Measurements from ENCODE around the gene NR5A2. TPM values are rescaled to one million over a fixed set of nuclear protein-coding genes. Genes with fewer than 3 reads are reported as not detected.

NR5A2 gene
- total RNA-seq, 1 donor from 2014 or later, result 1.4 TPM

DNA sequence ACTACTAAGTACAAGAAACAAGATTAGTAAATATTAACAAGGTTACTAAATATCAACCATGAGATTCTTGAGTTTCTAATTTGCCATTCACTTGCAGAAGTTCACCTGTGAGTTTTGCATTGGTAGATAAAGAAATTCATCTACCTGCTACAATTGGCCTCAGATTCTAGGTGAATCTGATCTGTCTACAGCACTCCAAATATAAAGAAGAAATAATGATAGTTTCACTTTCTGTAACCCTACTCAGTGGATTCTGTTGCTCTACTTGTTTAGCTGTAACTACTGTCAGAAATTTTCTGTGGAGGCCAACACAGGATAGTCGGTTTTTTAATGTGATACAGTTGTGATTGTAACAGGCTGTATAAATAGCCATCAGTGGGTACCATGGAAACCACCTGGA lies 118.6 kb downstream of the NR5A2 start:
- no peak overlapping the region for H3K27ac ChIP-seq
- TF ChIP-seq, protein P1, sequence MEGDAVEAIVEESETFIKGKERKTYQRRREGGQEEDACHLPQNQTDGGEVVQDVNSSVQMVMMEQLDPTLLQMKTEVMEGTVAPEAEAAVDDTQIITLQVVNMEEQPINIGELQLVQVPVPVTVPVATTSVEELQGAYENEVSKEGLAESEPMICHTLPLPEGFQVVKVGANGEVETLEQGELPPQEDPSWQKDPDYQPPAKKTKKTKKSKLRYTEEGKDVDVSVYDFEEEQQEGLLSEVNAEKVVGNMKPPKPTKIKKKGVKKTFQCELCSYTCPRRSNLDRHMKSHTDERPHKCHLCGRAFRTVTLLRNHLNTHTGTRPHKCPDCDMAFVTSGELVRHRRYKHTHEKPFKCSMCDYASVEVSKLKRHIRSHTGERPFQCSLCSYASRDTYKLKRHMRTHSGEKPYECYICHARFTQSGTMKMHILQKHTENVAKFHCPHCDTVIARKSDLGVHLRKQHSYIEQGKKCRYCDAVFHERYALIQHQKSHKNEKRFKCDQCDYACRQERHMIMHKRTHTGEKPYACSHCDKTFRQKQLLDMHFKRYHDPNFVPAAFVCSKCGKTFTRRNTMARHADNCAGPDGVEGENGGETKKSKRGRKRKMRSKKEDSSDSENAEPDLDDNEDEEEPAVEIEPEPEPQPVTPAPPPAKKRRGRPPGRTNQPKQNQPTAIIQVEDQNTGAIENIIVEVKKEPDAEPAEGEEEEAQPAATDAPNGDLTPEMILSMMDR (IDR thresholded peaks at IDR 0.05), result no peak
- no peak for ATAC-seq
- DNase-seq, result no peak
- no peaks in the 10 kb centered on the region for H3K9me3 ChIP-seq
- intact Hi-C loops (cut with DNase I), result no loop called here
- H3K4me3 ChIP-seq, result no peak overlapping the region
- no peaks in the 10 kb centered on the region for H3K27me3 ChIP-seq (ENCODE audit: low read depth)
- H3K36me3 ChIP-seq, result no peaks in the 10 kb centered on the region
- H3K4me1 ChIP-seq, result peaks cover 2% of the 10 kb centered on the region

DNA sequence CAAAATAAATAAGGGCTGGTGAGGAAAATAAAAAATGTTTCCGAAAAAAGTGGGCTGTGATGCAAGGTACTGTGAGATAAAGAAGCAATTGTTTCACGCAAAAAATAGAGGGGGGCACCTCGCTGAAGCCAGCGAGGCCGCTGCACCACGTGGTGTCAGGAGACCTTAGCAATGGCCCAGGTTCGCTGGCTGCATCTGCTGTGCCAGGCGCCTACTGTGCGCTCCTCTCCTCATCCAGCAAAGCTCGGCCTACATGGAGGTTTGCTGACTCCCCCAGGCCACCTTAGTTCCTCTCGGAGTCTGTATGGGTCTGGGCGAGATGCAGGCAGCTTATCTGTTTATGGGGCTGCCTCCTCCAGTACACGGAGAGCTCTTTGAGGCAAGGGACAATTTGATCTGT lies 119.6 kb downstream of the NR5A2 start:
- DNase-seq (no peak), ATAC-seq (no peak)
- Histone ChIP-seq H3K27me3 (ENCODE audit: low read depth) (no peaks in the 10 kb centered on the region), H3K36me3 (no peaks in the 10 kb centered on the region), H3K4me3 (no peak overlapping the region), H3K27ac (no peak overlapping the region), H3K4me1 (peaks cover 8% of the 10 kb centered on the region), H3K9me3 (no peaks in the 10 kb centered on the region)
- intact Hi-C loops (cut with DNase I), result no loop called here
- TF ChIP-seq, protein P1 (IDR thresholded peaks at IDR 0.05), result no peak

DNA sequence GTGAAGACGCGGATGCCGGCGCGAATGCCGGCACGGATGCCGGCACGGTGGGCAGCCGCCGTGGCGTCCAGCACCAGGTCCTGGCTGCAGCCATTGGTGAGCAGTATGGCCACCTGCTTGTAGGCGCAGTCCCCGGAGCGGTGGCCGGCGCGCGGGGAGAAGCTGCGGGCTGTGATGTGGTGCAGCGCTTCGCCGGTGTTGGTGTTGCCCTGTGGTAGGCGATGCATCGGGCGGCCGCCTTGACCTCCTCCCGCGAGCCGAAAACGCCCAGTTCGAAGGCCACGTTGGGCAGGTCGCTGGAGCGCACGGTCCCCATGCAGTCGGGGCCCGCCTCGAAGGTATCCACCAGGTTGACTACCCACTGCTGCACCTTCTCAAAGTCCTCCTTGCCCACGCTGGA lies 120.2 kb downstream of the NR5A2 start:
- H3K4me1 ChIP-seq, result peaks cover 11% of the 10 kb centered on the region
- no peaks in the 10 kb centered on the region for H3K36me3 ChIP-seq
- DNase-seq (no peak), ATAC-seq (no peak)
- H3K9me3 ChIP-seq, result no peaks in the 10 kb centered on the region
- no peaks in the 10 kb centered on the region for H3K27me3 ChIP-seq (ENCODE audit: low read depth)
- no peak overlapping the region for H3K4me3 ChIP-seq
- intact Hi-C loops (cut with DNase I), result no loop called here
- H3K27ac ChIP-seq, result no peak overlapping the region
- TF ChIP-seq, protein P1 (IDR thresholded peaks at IDR 0.05), result no peak

DNA sequence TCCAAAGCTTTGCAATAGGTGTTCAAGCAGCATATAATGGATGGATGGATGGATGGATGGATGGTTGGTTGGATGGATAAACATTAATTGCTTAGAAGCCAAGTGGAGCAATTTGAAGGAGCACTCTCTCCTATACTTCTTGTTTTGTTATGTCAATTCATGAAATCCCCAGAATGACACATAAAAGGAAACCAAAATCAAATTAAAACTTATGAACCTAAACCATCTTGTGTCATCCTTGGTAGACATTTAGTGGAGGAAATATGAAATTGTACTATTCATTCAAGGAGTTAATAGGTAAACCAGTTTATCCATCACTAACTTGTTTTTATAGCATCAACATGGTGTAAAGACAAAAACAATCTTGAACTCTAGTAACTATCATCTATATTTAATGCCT lies 122.5 kb downstream of the NR5A2 start:
- H3K4me3 ChIP-seq, result no peak overlapping the region
- no peaks in the 10 kb centered on the region for H3K9me3 ChIP-seq
- no peak overlapping the region for H3K27ac ChIP-seq
- H3K27me3 ChIP-seq (ENCODE audit: low read depth), result no peaks in the 10 kb centered on the region
- DNase-seq (no peak), ATAC-seq (no peak)
- peaks cover 20% of the 10 kb centered on the region for H3K4me1 ChIP-seq
- intact Hi-C loops (cut with DNase I), result no loop called here
- H3K36me3 ChIP-seq, result no peaks in the 10 kb centered on the region
- TF ChIP-seq, protein P1 (IDR thresholded peaks at IDR 0.05), result no peak

DNA sequence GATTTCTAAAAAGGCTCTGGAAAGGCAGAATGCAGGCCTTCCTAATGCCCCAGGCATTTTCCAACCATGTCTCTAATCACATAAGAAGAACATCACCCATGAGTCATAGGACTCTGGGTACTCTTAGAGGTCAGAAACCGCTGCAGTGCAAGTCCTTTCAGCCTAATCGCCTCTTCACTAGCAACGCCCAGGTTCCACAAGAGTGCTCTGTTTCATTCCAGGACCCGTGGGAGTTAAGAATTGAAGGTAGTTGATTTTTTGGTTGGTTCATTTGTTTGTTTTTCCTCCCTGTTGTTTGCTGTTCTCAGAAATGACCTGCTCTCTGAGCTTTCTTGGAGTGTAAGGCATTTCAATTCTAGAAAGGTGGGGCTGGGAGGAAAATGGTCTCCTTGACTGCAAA lies 123.2 kb downstream of the NR5A2 start:
- H3K27ac ChIP-seq, result no peak overlapping the region
- H3K27me3 ChIP-seq (ENCODE audit: low read depth), result no peaks in the 10 kb centered on the region
- TF ChIP-seq, protein P1 (IDR thresholded peaks at IDR 0.05), result no peak
- no peaks in the 10 kb centered on the region for H3K36me3 ChIP-seq
- intact Hi-C loops (cut with DNase I), result no loop called here
- DNase-seq (peak; percentile 52), ATAC-seq (peak; percentile 92 to 96)
- H3K4me1 ChIP-seq, result peaks cover 20% of the 10 kb centered on the region
- no peaks in the 10 kb centered on the region for H3K9me3 ChIP-seq
- H3K4me3 ChIP-seq, result no peak overlapping the region

DNA sequence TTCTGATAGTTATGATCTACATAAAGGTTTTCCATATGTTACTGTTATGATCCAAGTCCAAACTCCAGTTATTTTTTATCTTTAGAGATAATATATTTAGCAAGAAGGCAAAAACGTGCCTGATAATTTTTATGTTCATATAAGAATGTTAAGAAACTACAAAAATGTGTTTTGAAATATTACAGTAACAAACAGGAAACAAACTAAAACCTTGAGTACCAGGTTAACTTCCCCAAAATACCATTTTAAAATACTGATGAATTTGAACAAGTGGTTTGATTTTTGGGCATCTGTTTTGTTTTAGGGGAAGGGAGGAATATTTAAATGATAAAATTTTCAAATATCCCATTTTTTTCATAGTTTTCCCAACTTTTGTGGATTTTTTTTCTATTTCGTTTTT lies 124.8 kb downstream of the NR5A2 start:
- no peaks in the 10 kb centered on the region for H3K9me3 ChIP-seq
- peaks cover 20% of the 10 kb centered on the region for H3K4me1 ChIP-seq
- TF ChIP-seq, protein P1 (IDR thresholded peaks at IDR 0.05), result no peak
- no peak for ATAC-seq
- H3K27ac ChIP-seq, result no peak overlapping the region
- DNase-seq, result no peak
- H3K27me3 ChIP-seq (ENCODE audit: low read depth), result no peaks in the 10 kb centered on the region
- no peak overlapping the region for H3K4me3 ChIP-seq
- intact Hi-C loops (cut with DNase I), result no loop called here
- H3K36me3 ChIP-seq, result no peaks in the 10 kb centered on the region
